ENCODE measurements around the gene CTDP1.

CTDP1 gene

DNA sequence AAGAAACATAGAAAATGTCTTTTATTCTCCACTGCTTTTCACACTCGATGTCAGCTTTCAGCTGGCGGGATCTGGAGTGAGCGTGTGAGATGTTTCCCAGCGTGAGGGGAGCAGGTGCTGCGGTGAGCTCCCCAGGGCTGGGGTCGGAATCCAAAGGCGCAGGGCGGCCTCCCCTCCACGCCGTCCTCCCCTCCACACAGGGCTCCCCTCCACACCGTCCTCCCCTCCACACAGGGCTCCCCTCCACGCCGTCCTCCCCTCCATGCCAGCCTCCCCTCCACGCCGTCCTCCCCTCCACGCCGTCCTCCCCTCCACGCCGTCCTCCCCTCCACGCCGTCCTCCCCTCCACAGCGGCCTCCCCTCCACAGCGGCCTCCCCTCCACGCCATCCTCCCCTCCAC is 91.2 kb downstream of the CTDP1 start:
- DNase-seq = no peak

DNA sequence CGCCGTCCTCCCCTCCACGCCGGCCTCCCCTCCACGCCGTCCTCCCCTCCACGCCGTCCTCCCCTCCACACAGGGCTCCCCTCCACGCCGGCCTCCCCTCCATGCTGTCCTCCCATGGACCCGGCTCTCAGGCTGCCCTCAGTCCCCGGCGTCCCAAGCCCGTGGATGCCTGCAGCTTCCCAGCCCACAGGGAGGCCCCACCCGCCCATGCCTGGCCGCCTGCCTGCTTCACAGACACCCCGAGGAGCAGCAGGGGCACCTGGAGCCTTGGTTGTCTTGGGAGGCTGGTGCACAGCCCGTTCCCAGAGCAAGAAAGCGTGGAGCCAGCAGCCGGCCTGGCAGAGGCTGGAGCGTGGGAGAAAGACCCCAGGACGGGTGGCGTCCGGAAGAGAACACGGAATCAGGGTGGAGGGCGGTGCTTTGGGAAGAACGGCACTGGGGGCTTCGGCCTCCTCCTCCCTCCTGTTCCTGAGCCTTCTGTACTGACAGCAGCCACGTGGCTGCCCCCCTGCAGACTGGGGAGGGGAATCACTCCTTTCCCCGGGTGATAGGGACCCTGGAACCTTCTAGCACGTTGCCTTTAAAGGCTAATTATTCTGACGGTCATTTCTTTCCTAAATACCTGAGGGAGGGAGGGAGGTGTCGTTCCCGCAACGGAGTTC is 92.0 kb downstream of the CTDP1 start:
- no peak for DNase-seq

DNA sequence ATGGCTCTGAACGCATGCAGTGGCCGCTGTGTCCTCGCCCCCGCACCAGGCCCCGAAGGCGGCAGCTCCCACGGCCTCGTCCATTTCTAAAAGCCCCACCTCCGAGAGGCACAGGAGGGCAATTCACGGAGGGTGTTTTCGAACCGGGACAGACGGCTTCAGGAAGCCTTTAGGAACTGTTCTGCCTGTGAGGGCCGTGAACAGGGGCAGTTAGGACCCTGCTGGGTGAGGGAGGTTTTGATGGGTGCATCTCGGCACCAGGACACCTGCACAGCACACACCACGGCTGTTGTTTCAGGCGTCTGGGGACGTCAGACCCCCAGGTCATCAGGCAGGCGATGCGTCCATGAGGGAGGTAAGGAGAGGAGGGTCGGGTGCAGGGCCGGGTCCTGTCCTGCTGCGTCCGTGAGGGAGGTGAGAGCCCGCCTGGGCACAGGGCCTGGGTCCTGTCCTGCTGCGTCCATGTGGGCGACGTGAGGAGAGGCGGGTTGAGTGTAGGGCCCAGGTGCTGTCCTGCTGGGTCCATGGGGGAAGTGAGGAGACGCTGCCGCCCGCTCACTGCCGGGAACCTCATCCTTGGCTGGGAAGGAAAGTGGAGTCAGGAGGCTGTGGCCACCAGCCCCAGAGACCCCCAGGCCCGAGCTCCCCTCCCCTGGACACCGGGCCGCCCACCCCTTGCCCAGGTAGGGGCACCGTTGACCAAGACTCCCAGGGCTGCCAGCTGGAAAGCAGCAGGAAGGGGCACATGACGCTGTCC is 92.7 kb downstream of the CTDP1 start:
- DNase-seq = no peak

DNA sequence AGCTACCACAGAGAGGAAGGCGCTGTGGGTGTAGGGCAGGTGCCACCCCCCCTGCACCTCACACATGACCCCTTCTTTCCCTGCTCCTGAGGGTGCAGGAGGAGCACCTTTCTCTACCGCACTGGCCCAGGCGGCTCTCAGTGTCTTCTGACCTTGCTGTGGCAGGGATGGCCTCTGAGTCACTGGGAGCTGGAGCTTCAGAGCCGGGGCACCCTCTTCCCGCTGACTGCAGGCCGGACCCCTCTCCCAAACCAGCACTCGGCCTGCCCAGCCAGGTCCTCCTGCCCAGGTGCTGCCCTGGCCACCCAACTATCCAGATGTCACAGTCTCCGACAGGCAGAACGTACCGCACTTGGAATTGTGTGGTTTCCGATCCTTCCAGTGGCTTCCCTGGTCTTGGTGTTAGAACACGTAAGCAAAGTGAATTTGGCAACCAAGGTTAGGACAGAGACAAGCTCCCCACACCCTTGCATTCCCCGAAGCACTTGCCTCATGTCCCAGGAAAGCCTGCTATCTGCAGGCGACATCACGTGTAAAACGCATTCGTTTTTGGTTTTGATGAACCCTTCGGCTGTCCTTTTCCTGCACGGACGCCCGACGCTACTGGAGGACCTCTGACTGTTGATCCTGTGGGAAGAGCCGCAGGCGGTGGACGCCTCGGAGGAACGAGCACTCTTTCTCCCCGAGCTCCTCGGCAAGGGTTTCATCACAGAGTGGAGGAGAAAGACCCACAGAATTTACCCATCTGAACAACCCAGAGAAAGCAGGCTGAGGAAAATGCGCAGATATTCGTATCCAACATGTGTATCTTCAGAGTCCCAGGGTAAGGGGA is 93.5 kb downstream of the CTDP1 start:
- DNase-seq = no peak

DNA sequence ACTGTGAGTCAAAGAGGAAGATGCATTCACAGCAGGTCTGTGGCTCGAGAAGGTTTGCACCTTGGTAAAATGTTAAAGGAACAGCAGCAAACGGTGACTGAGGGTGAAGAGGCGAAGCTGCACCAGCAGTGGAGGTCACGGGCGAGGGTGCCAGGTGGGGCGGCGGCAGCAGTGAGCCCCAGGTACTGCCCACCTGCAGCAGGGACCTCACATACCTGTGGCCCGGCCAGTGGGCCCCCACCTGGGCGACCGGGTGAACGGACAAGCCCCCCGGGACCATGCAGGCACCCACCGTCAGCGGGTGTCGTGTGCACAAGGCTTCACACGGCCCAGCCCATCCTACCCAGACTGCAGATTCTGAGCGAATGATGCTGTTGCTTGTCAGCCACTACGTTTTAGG is 94.5 kb downstream of the CTDP1 start:
- DNase-seq = no peak

DNA sequence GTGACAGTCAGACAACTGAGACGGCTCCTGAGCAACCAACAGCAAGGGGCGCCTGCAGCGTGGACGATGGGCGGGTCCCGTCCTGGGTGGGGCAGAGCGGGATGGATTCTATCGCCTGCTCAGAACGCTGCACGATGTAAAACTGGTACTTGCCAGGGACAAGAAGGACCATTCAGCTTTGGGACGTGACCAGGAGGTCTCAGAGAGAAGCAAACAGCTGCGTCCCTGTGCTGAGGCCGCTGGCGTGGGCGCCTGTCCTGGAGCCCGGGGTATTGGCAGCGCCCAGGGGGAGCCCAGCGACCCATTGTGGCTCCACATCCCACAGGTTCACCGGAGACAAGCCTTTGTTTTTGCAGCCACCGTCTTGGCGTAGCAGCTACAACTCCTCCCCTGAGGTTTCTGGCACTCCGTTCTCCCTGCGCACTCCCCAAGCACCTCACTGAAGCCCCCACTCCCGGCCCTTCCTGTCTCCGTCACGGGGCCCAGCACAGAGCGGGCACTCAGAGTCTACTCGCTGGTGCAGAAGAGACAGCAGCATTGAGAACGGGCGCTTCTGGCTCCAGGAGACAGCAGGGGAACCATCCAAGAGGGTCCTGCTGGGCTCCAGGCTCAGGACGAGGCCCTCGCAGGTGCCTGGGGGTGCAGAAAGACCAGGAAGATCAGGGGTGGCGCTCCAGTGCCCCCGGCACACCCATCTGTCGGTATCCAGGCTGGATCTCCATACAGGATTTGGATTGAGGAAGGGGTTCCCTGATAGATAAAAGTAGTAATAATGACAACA is 96.0 kb downstream of the CTDP1 start:
- DNase-seq = no peak

DNA sequence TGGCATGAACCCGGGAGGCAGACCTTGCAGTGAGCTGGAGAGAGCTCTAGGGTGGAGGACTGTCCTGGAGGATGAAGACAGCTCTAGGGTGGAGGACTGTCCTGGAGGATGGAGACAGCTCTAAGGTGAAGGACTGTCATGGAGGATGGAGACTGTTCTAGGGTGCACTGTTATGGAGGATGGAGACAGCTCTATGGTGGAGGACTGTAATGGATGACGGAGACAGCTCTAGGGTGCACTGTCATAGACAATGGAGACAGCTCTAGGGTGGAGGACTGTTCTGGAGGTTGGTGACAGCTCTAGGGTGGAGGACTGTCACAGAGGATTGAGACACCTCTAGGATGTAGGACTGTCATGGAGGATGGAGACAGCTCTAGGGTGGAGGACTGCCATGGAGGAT is 97.1 kb downstream of the CTDP1 start:
- DNase-seq = no peak

DNA sequence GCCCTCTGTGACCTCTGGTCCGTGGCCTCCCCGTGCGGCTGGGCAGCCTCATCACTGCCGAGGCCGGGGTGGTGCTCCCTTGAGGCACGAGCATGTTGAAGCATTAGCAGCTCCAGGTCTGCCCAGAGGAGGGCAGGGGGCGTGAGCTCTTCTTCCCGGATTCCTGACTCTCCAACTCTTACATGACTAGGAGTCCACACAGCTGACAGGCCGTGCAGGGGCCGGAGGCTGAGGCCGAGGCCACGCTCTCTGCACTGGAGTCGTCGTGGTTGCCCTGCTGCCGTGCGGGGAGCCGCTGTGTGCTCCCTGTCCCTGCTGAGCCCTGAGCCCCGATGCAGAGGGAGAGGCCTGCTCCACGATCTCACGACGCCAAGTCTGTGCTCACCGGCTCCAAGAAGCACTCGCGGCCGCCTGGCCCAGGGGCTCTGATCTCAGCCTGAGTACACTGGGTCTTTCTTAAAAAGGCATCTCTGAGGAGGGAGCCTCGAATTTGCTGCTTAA is 98.7 kb downstream of the CTDP1 start:
- no peak for DNase-seq

DNA sequence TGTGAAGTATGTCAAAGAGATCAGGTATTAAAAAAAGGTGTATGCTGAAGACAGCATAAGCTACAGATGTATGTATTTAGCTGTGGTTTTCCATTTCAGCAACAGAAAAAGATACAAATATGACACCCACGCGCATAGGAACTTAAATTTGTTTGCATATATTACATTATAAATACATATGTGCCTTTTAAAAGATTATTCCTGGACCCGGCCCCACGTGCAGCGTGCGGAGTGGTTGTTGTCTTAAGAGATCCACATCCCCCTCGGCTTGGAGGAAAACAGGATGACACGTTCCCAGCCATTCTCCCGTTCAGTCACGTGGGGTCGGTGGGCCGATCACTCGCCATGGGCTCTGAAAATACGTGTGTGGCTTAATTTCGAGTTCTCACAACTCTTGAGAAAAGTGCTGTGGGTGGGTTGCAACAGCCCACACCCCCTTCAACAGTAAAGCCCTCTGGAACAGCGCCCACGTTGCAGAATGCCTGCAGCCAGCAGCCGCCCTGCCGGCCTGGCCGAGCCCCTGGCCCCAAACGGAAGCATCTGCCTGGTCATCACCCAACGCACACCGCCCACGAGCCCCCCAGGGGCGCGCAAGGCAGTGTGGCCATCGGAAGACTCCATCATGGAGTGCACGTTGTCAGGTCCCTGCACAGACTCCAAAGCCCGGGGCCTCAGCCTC is 99.6 kb downstream of the CTDP1 start:
- DNase-seq = no peak

DNA sequence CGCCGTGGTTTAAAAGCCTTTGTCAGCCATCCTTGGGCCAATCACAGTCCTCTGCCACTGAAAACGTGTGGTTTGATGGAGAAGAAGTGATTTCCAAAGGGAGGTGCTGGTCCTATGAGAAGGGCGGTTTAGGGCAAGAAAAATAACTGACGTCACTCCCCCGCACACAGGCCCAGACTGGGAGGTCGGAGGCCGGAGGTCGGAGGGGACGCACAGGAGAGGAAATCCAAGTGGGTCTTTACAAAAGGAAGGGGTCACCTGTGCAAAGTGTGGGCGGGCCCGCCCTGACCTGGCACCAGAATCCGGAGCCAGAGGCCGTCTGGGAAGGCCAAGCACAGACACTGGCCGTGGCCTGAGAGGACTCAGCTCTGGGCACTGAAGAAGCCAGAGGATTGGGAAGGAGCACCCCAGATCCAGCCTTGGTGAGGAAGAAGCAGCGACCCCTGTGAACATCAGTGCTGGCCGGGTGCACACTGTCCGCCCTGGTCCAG is 100.1 kb downstream of the CTDP1 start:
- DNase-seq = no peak

DNA sequence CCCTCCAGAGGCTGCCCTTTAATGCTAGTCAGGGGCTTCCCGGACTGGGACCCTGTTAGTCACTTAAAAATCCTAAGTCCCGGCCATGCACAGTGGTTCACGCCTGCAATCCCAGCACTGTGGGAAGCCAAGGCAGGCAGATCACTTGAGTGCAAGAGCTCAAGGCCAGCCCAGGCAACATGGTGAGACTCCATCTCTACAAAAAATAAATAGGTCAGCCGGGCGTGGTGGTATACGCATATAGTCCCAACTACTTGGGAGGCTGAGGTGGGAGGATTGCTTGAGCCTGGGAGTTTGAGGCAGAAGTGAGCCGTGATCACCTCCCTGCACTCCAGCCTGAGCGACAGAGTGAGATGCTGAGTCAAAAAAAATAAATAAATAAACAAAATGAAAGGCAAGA is 100.9 kb downstream of the CTDP1 start:
- no peak for DNase-seq

DNA sequence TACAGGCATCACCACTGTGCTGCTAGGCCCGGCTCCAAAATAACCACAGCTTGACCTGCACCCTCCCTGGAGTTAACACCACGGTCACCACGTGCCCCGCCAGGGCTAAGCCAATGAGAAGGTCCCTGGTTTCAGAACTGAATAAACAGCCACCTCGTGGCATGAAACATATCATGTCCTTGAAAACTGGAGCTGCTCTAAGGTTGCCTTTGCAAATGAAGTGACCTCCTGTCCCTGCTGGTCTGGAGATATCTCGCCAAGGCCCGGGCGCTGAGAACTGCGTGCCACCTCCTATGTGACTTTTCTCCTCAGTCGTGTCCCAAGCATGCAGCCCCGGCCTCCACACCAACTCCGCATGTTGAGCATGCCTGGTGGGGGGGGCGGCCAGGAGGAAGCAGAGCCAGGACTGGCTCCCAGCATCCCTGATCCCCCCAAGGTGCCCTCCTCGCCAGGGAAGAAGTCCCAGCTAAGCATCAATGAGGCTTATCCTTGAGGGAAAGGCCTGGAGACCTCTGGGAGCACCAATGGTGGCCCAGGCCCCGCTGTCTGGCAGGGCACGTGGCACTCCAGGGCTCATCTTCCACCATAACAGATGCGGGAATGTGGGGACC is 101.8 kb downstream of the CTDP1 start:
- DNase-seq = no peak

DNA sequence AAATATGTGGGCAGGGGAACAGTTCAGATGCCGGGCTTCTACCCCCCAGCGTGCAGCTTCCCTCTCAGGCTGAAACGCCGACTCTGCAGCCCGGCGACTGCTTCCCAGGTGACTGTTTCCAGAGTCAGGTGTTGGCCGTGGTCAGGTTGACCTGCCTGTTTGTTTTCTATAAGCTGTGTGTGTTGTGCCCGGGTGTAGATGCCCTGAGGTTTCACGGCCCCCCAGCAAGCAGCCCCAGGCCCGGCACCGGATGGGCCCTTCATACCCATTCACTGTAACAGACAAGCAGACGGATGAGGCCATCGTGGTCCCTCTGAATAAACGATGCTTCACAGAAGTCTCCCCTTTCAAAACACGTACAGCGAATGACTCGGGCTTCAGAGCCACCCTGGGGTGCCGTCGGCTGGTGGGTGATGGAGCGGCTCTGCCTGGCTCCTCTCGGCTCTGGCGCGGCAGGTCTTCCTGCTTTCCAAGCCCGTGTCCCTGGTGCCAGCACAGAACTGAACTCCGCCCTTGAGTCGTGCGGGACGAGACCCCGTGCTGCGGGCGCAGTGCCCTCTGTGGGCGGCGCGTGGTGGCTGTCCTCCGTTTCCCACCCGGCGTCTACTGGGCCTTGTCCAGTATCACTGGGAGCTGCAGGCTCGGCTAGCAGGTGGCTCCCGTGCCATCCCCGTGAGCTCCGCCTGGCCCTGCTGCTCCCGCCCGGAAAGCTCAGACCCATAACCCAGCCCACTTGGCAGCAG is 103.1 kb downstream of the CTDP1 start:
- peak in 1 of 2 donors; percentile 7 for DNase-seq

DNA sequence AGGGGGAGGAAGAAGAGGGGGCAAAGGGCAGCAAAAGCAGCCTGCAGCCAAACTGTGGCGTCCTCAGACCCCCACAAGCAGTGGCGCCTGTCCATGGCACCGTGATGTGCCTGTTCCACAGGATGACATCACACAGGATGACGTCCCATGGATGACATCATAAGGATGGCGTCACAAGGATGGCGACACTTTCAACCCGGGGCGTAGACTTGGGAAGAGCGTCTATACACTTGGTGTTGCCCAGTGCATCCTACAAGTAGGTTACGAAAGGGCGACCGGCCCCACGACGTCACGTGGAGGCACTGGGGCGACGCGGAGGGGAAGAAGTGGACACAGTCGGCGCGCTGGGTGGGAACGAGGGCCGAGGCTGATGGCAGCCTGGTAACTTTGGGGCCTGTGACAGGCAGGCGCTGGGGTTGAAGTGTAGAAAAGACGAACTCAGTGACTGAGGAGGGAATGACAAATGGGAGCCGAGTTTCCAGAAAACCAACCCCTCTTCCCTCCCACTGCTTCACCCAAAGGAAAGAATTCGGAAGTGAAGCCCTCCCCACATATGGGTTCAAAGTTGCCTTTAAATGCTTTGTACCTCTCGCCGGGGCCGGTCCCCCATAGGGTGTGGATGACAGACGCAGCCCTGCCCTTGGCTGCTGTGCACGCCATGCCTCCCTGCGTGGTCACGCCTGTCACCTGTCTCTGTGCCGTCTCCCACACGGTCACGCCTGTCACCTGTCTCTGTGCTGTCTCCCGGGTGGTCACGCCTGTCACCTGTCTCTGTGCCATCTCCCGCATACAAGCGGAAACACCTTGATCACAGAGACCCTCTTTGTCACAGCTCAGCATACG is 104.7 kb downstream of the CTDP1 start:
- no peak for DNase-seq

DNA sequence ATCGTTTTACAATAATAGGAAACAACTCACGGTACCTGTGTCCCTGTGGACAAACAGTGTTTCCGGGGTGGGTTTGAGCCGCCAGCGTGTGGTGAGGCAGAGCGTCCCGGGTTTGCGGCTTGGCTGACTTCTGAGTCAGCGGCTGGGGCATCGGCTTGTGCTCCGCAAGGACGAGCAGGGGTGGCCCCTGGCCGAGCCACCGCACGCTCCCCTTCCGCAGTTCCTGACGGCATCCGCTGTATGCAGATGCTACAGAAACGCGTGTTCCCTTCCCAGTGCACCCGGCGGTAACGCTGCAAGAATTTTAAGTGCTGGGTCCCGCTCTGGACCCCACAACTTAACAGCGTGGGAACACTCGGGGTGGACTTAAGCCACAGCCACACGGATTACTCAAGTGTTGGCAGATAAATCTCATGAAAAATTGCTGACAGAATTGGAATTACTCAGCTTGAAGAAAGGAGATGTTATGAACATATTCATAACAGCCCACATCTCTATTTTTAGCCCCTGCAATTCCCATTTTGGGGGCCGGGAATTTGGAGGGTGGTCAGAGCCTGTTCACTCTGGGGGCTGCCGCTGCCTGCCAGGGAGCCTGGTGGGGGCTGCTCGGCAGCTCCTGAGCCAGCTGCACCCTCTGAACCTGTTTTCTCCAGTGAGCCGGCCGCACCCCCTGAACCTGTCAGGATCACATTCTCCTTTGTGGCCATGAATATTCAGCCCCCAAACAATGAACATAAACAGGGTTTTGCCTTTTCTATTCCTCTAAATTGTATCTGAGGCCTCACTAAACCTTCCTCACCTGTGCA is 105.6 kb downstream of the CTDP1 start:
- DNase-seq = no peak

DNA sequence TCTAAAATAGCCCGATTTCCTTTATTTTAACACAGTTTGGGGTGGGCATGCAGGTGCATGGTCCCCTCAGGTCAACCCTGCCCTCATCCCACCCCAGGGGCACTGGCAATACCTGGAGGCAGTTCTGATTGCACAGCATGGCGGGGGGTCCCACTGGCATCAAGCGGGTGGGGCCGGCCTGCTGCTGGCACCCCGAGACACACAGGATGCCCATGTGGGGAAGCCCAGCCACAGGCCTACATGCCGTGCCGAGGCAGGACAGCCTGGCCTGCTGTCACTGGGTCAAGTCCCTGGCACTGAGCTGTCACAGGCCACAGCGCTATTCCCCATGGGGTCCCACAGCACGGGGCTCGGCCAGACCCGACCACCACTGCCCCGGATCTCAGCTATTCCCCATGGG is 106.2 kb downstream of the CTDP1 start:
- no peak for DNase-seq

DNA sequence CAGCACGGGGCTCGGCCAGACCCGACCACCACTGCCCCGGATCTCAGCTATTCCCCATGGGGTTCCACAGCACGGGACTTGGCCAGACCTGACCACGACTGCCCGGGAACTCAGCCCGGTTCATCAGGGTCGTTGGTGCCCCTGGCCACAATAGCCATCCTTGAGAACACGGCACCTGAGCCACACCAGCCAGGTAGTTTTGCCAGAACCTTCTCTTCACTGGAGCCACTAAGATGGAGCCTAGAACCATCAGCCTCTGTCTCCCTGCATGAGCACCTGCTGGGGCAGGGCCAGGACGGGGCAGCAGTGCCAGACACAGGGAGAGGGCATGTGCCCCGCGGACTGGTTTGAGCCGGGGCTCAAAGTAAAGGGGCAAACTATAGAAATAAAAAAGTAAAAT is 106.7 kb downstream of the CTDP1 start:
- no peak for DNase-seq

DNA sequence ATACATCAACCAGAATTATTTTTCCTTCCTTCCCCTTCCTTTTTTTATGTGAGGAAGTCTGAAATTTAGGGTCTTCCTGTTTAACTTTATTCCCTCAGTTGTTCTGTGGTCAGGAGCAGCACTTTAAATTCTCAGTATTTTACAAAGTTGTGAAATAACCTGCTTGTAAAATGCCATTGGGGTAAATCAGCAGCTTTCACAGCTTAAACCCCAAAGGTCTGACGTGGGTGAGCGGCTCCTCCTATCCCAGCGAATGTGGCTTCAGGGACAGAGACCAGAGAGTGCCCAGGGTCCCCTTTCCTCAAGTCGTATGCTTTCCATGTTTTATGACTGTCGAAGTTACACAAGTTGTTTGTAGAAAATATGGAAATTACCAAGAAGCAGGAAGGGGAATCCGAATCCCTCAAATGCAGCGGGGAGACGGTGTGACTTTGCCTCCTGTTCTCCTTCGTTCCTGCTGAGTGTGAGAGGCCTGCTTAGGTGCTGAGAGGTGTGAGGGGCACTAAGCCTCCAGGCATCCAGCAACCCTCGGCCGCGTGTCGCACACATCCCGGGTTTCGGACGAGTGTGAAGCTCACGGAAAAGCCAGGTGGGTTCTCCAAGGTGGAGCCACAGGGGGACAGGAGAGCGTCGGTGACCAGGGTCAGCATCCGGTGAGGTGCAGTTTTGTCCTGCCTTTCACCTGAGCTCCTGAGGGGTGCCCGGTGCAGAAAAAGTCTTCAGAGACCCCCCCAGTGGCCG is 107.4 kb downstream of the CTDP1 start:
- no peak for DNase-seq
